Neural cell (in vitro differentiated cells): Measurements from ENCODE around the gene HMBS. TPM values are rescaled to one million over a fixed set of nuclear protein-coding genes. Genes with fewer than 3 reads are reported as not detected.

Experiments
- H2AFZ ChIP-seq: fragments of 200-600, 300-800 bp; sonication (generic), shearing (Covaris generic); 2 replicates; pipeline ENCODE4 v1.6.0; 2014; ENCODE audit warnings: low read depth, mild to moderate bottlenecking, antibody characterized with exemption, low read length, moderate library complexity
- H3F3A ChIP-seq: fragments of 200-600 bp; shearing (Covaris generic); 2 replicates; pipeline ENCODE4 v1.6.1; 2016; ENCODE audit warnings: mild to moderate bottlenecking, moderate library complexity, mixed read lengths, antibody characterized with exemption, low read length; ENCODE audit not compliant: insufficient read depth, poor library complexity, severe bottlenecking
- H3K27ac ChIP-seq: fragments of 200-600, 300-800 bp; sonication (generic), shearing (Covaris generic); 2 replicates; pipeline ENCODE4 v1.5.1; 2014; ENCODE audit warnings: mild to moderate bottlenecking, low read length, moderate library complexity
- H3K27me3 ChIP-seq: fragments of 300-800, 200-600 bp; sonication (generic), shearing (Covaris generic); 2 replicates; pipeline ENCODE4 v1.6.0; 2014; ENCODE audit warnings: mild to moderate bottlenecking, low read depth, low read length, moderate library complexity; ENCODE audit not compliant: insufficient read depth
- H3K36me3 ChIP-seq: fragments of 300-800, 200-600 bp; sonication (generic), shearing (Covaris generic); 2 replicates; pipeline ENCODE4 v1.5.1; 2014; ENCODE audit warnings: mild to moderate bottlenecking, antibody characterized with exemption, low read length, moderate library complexity; ENCODE audit not compliant: insufficient read depth
- H3K4me2 ChIP-seq: fragments of 300-800, 200-600 bp; sonication (generic), shearing (Covaris generic); 2 replicates; pipeline ENCODE4 v1.6.0; 2014; ENCODE audit warnings: mild to moderate bottlenecking, low read length
- H3K4me3 ChIP-seq: fragments of 300-800, 200-600 bp; sonication (generic), shearing (Covaris generic); 2 replicates; pipeline ENCODE4 v1.5.1; 2014; ENCODE audit warnings: mild to moderate bottlenecking, low read length, moderate library complexity
- H3K79me2 ChIP-seq: fragments of 200-600 bp; shearing (Covaris generic); replicated peaks from 2 replicates; pipeline ENCODE4 v1.6.0; 2014; ENCODE audit warnings: mild to moderate bottlenecking, low read length, moderate library complexity; ENCODE audit not compliant: insufficient read depth
- H3K9ac ChIP-seq: fragments of 300-800, 200-600 bp; sonication (generic), shearing (Covaris generic); 2 replicates; pipeline ENCODE4 v1.6.1; 2016; ENCODE audit warnings: mild to moderate bottlenecking, low read length, mixed read lengths
- H3K9me2 ChIP-seq: fragments of 200-600 bp; shearing (Covaris generic); 2 replicates; pipeline ENCODE4 v1.6.1; 2016; ENCODE audit warnings: mild to moderate bottlenecking, low read length, mixed read lengths; ENCODE audit not compliant: insufficient read depth
- H3K9me3 ChIP-seq: fragments of 200-600, 300-800 bp; sonication (generic), shearing (Covaris generic); 2 replicates; pipeline ENCODE4 v1.6.1; 2016; ENCODE audit warnings: mild to moderate bottlenecking, mixed run types, low read length, moderate library complexity, mixed read lengths
- H4K20me1 ChIP-seq: fragments of 200-600 bp; shearing (Covaris generic); 2 replicates; pipeline ENCODE4 v1.6.1; 2016; ENCODE audit warnings: mild to moderate bottlenecking, mixed run types; ENCODE audit not compliant: insufficient read depth
- CTCF ChIP-seq: fragments of 450-650 bp; IDR thresholded peaks from 2 replicates; pipeline ENCODE4 v1.5.1; 2014; ENCODE audit warnings: antibody characterized with exemption, mild to moderate bottlenecking, moderate library complexity; ENCODE audit not compliant: poor library complexity, severe bottlenecking
- EP300 ChIP-seq: fragments of 450-650 bp; conservative IDR thresholded peaks from 2 replicates; pipeline ENCODE4 v1.6.1; 2014; ENCODE audit warnings: antibody characterized with exemption, mild to moderate bottlenecking, moderate library complexity; ENCODE audit not compliant: poor library complexity, severe bottlenecking
- EZH2 ChIP-seq: fragments of 200-600, 300-800 bp; shearing (Covaris generic), sonication (generic); IDR thresholded peaks from 2 replicates; pipeline ENCODE4 v1.6.1; 2014; ENCODE audit warnings: antibody characterized with exemption, low read length, borderline replicate concordance, mild to moderate bottlenecking; ENCODE audit not compliant: insufficient read depth, poor library complexity, severe bottlenecking
- MXI1 ChIP-seq: fragments of 450-650 bp; conservative IDR thresholded peaks from 2 replicates; pipeline ENCODE4 v1.6.1; 2014; ENCODE audit warnings: antibody characterized with exemption, mild to moderate bottlenecking; ENCODE audit not compliant: poor library complexity, severe bottlenecking
- POLR2AphosphoS5 ChIP-seq: IDR thresholded peaks from 2 replicates; pipeline ENCODE4 v1.6.1; 2012
- RAD21 ChIP-seq: fragments of 450-650 bp; conservative IDR thresholded peaks from 2 replicates; pipeline ENCODE4 v1.6.1; 2014; ENCODE audit warnings: antibody characterized with exemption, mild to moderate bottlenecking, moderate library complexity
- REST ChIP-seq: IDR thresholded peaks from 2 replicates; pipeline ENCODE4 v1.6.1; 2012; ENCODE audit warnings: borderline replicate concordance
- SMC3 ChIP-seq: fragments of 450-650 bp; conservative IDR thresholded peaks from 2 replicates; pipeline ENCODE4 v1.6.1; 2014; ENCODE audit warnings: antibody characterized with exemption, mild to moderate bottlenecking, moderate library complexity; ENCODE audit not compliant: poor library complexity
- TAF1 ChIP-seq: IDR thresholded peaks from 2 replicates; pipeline ENCODE4 v1.6.1; 2012; ENCODE audit warnings: low read depth
- polyA minus RNA-seq: library from RNA; depleted of rRNA, polyadenylated mRNA; stranded (reverse); fragments of >200 nt; gene quantifications from 2 replicates; pipeline ENCODE4 v1.2.3, GENCODE V29; 2014
- polyA plus RNA-seq: library from polyadenylated mRNA; depleted of rRNA; stranded (reverse); fragments of >200 nt; gene quantifications from 2 replicates; pipeline ENCODE4 v1.2.3, GENCODE V29; 2014

HMBS gene
- polyA plus RNA-seq (12.7 and 15.9 TPM in 2 replicates), polyA minus RNA-seq (4.6 and 9.5 TPM in 2 replicates)

GRCh38 chr11:119084663-119085436 lies at the start of gene HMBS:
Gene HMBS, plus strand, starts transcription at chr11:119084881. Its CDS starts 153 bp downstream, at chr11:119085034.
- no peaks in the 10 kb centered on the region for H3K27me3 ChIP-seq
- H3K9ac ChIP-seq, result peak within 1 kb of the TSS; percentile 67
- H3K4me2 ChIP-seq, result peak within 1 kb of the TSS; percentile 89
- no peaks in the 10 kb centered on the region for H3K9me3 ChIP-seq
- H2AFZ ChIP-seq, result peak within 1 kb of the TSS; percentile 48
- no peaks in the 10 kb centered on the region for H3K36me3 ChIP-seq
- peak within 1 kb of the TSS; percentile 70 for H3K27ac ChIP-seq
- H4K20me1 ChIP-seq, result no peaks in the 10 kb centered on the region
- TF ChIP-seq MXI1 (peak; percentile 96), EZH2 (no peak), REST (no peak), SMC3 (peak; percentile 39), EP300 (peak; percentile 34), POLR2AphosphoS5 (peak; percentile 63), RAD21 (no peak), CTCF (no peak), TAF1 (peak; percentile 36)
- H3K4me3 ChIP-seq, result peak within 1 kb of the TSS; percentile 75
- H3F3A ChIP-seq, result peaks cover 4% of the 10 kb centered on the region
- H3K9me2 ChIP-seq, result no peaks in the 10 kb centered on the region
- H3K79me2 ChIP-seq, result peaks cover 3% of the 10 kb centered on the region

GRCh38 chr11:119038884-119039283 lies 45.8 kb upstream of the HMBS start:
- no peak overlapping the region for H2AFZ ChIP-seq

More at GRCh38 chr11:119038884-119039283, 45.8 kb upstream of the HMBS start:
- Histone ChIP-seq H4K20me1 (no peaks in the 10 kb centered on the region), H3K9ac (no peak overlapping the region), H3K36me3 (no peaks in the 10 kb centered on the region), H3K27ac (no peak overlapping the region), H3K9me2 (no peaks in the 10 kb centered on the region), H3K4me3 (no peak overlapping the region), H3K79me2 (no peaks in the 10 kb centered on the region), H3F3A (no peaks in the 10 kb centered on the region), H3K9me3 (no peaks in the 10 kb centered on the region), H3K27me3 (no peaks in the 10 kb centered on the region), H3K4me2 (no peak overlapping the region)
- TF ChIP-seq TAF1, result no peak
- TF ChIP-seq RAD21, result no peak
- no peak for TF ChIP-seq CTCF
- no peak for TF ChIP-seq REST
- TF ChIP-seq MXI1, result no peak
- TF ChIP-seq SMC3, result no peak
- TF ChIP-seq POLR2AphosphoS5, result no peak
- TF ChIP-seq EZH2, result no peak
- TF ChIP-seq EP300, result no peak
